Pons (tissue), 1 donor: ENCODE data around the gene NEK9.

ENCODE experiments used
- DNase-seq: peaks from one replicate; pipeline ENCODE4 v3.0.0-alpha.2; 2016; ENCODE audit warnings: low spot score

The NEK9 gene

DNA sequence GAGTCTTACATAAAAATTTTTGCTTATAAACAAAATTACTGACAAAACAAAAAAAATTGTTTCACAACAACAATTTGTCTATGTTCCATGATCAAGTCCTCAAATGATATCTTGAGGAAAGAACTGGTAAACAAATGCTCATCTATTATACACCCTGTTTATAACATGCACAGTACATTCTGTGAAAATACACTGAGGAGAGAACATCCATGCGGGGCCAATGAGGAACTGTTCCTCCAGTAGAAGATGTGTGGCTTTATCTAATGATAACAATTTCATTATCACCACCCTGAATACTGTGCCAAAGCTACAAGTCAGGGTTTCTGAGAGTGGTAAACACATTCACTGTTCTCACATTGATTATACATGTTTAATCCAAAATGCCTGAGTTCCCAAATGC, 86.3 kb downstream of the NEK9 start:
- no peak for DNase-seq

DNA sequence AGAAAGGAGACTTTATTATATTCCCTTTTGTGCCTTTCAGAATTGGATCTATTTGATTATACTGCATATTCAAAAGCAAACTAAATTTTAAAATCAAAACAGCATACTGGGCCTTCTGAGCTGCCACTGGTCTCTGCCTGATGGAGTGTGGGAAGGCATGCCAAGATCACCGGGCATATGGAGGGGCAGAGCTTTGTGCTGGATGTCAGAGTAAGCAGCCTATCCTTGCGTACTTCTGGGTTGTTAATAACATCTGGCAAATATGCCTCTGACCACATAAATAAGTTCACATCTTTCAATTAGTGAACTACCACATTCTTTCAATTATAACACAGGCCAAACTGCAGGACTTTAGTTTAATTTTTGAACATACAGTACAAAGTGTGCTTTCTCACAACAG, 93.9 kb downstream of the NEK9 start:
- DNase-seq: no peak

DNA sequence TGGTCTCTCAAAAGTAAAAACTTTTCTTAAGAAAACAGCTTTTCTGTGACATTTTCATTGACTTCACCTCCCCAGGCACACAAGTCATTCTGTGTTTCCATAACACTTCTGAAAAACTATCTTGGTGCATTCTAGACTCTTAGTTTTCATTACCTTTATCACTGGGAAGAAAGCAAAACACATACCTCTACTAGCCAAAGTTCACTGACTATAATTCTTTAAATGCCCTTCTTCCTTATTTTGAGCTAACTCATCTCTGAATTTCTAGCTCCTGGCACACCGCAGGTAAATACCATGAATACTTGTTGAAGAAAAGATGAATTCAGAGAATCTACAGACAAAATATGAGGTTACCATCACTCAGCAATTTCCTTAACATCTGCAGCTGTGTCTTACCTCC, 96.7 kb downstream of the NEK9 start:
- DNase-seq: no peak
